Colonic mucosa (tissue), 4 donors: Measurements from ENCODE around the gene TRIM33. TPM values are rescaled to one million over a fixed set of nuclear protein-coding genes. Genes with fewer than 3 reads are reported as not detected.

Experiments used
- DNase-seq: peaks from one replicate; pipeline ENCODE4 v3.0.0-alpha.2; 2020
- H3K27ac ChIP-seq: fragments of 200-600 bp; one replicate; pipeline ENCODE4 v1.8.0; 2021
- H3K27me3 ChIP-seq: fragments of 200-600 bp; one replicate; pipeline ENCODE4 v1.8.0; 2021
- H3K36me3 ChIP-seq: fragments of 200-600 bp; one replicate; pipeline ENCODE4 v1.8.0; 2021
- H3K4me1 ChIP-seq: fragments of 200-600 bp; one replicate; pipeline ENCODE4 v1.8.0; 2021; ENCODE audit warnings: mild to moderate bottlenecking
- H3K4me3 ChIP-seq: fragments of 200-600 bp; one replicate; pipeline ENCODE4 v1.8.0; 2021
- H3K9ac ChIP-seq, 2 donors: one replicate each; pipeline ENCODE4 v1.7.0; 2013; ENCODE audit warnings: control low read depth in 2 of 2, low read depth in 2 of 2, low read length in 2 of 2
- H3K9me3 ChIP-seq: fragments of 200-600 bp; one replicate; pipeline ENCODE4 v1.8.0; 2021
- intact Hi-C: fragments of 100-400 bp; cut with DNase I; formaldehyde crosslinking; loops from one replicate; pipeline ENCODE4 v1.14.1; 2022
- total RNA-seq, 2 donors: library from RNA; stranded (reverse); fragmentation: NEBNext Ultra II Directional in 1 of 2; extraction: Animal tissue kit (Norgen Biotek cat#: 25700) in 1 of 2; gene quantifications; one replicate each; pipeline ENCODE4 v1.2.1, GENCODE V29; 2021
- TF ChIP-seq, protein P1 (sequence below): fragments of 200-600 bp; IDR thresholded peaks from one replicate; pipeline ENCODE4 v1.8.0; 2022; ENCODE audit warnings: antibody characterized with exemption, mild to moderate bottlenecking
- donor health status: healthy.
- donor health status: DM: no; HTN: no; CAD: no.
- donor health status: DM: no; HTN: no; CAD: no.

The TRIM33 gene
- total RNA-seq, 2 donors from 2014 or later = 26.7 to 29.2 TPM

DNA sequence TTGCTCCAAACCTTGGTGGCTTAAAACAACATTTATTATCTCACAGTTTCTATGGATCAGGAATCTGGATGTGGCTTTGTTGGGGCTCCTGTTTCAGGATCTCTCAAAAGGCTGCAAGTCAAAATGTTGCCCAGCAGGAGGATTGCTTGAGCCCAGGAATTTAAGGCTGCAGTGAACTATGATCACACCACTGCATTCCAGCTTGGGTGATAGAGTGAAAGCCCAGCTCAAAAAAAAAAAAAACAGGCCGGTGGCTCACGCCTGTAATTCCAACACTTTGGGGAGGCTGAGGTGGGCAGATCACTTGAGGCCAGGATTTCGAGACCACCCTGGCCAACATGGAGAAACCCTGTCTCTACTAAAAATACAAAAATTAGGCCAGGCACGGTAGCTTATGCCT, 40.4 kb upstream of the TRIM33 start:
- TF ChIP-seq, protein P1, sequence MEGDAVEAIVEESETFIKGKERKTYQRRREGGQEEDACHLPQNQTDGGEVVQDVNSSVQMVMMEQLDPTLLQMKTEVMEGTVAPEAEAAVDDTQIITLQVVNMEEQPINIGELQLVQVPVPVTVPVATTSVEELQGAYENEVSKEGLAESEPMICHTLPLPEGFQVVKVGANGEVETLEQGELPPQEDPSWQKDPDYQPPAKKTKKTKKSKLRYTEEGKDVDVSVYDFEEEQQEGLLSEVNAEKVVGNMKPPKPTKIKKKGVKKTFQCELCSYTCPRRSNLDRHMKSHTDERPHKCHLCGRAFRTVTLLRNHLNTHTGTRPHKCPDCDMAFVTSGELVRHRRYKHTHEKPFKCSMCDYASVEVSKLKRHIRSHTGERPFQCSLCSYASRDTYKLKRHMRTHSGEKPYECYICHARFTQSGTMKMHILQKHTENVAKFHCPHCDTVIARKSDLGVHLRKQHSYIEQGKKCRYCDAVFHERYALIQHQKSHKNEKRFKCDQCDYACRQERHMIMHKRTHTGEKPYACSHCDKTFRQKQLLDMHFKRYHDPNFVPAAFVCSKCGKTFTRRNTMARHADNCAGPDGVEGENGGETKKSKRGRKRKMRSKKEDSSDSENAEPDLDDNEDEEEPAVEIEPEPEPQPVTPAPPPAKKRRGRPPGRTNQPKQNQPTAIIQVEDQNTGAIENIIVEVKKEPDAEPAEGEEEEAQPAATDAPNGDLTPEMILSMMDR = no peak
- DNase-seq = no peak
- Histone ChIP-seq H3K9me3 (no peaks in the 10 kb centered on the region), H3K4me3 (no peak overlapping the region), H3K27ac (no peak overlapping the region), H3K9ac (no peak overlapping the region), H3K36me3 (no peaks in the 10 kb centered on the region), H3K27me3 (no peaks in the 10 kb centered on the region), H3K4me1 (no peaks in the 10 kb centered on the region)
- intact Hi-C loops = no loop called here

GRCh38 chr1:114550336-114550735, 39.3 kb upstream of the TRIM33 start:
- TF ChIP-seq, protein P1 = no peak
- no peak overlapping the region for H3K27ac ChIP-seq
- no peak overlapping the region for H3K9ac ChIP-seq
- no peaks in the 10 kb centered on the region for H3K4me1 ChIP-seq
- H3K4me3 ChIP-seq = no peak overlapping the region
- DNase-seq = no peak
- intact Hi-C loops = no loop called here
- no peaks in the 10 kb centered on the region for H3K9me3 ChIP-seq
- H3K27me3 ChIP-seq = no peaks in the 10 kb centered on the region
- no peaks in the 10 kb centered on the region for H3K36me3 ChIP-seq

DNA sequence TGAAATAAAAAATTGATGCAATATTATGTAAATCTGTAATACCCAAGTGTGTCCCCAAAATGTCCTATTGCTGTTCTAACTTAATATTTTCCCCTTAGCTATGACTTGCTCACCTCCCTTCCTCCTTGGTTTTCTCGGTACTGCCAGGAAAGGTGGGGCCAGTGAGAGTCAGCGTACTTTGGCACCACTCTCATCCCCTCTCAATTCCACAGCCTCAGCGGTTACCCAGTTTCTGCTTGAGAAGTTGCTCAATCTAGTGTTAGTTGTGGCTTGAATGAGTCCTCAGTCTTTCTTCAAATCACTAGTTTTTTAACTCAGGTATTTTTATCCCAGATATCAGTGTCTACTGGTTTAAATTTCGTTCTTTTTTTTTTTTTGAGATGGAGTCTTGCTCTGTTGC, 38.1 kb upstream of the TRIM33 start:
- TF ChIP-seq, protein P1 = no peak
- no peak for DNase-seq
- no peaks in the 10 kb centered on the region for H3K36me3 ChIP-seq
- no peak overlapping the region for H3K27ac ChIP-seq
- no peak overlapping the region for H3K4me3 ChIP-seq
- no peaks in the 10 kb centered on the region for H3K4me1 ChIP-seq
- H3K9ac ChIP-seq = no peak overlapping the region
- H3K9me3 ChIP-seq = no peaks in the 10 kb centered on the region
- intact Hi-C loops = no loop called here
- no peaks in the 10 kb centered on the region for H3K27me3 ChIP-seq

- Histone ChIP-seq H3K36me3 (no peaks in the 10 kb centered on the region), H3K27ac (no peak overlapping the region), H3K9ac (no peak overlapping the region), H3K27me3 (no peaks in the 10 kb centered on the region), H3K9me3 (no peaks in the 10 kb centered on the region), H3K4me1 (no peaks in the 10 kb centered on the region), H3K4me3 (no peak overlapping the region)
- intact Hi-C loops = no loop called here
- TF ChIP-seq, protein P1 = no peak
- no peak for DNase-seq
Measured at GRCh38 chr1:114547076-114547475, 36.1 kb upstream of the TRIM33 start.

DNA sequence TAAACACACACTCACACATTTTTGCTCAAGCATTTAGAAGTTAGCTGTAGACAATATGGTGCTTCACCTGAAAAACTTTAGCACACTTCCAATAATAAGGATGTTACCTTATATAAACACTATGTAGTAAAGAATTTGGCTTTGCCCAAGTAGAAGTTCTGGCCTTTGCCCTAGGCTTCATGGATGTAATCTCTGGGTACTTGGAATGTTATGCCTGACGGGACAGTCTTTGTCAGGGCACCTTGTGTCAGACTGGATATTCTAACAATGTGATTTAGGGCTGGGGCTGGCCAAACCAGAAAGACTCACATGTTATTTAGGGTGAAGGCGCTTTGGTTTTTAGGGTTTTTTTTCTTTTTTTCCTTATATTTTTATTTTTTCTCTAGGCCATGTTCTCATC, 34.8 kb upstream of the TRIM33 start:
- no peaks in the 10 kb centered on the region for H3K27me3 ChIP-seq
- no peak overlapping the region for H3K27ac ChIP-seq
- TF ChIP-seq, protein P1 = no peak
- intact Hi-C loops = no loop called here
- H3K9ac ChIP-seq = no peak overlapping the region
- no peak overlapping the region for H3K4me3 ChIP-seq
- no peak for DNase-seq
- no peaks in the 10 kb centered on the region for H3K9me3 ChIP-seq
- no peaks in the 10 kb centered on the region for H3K4me1 ChIP-seq
- no peaks in the 10 kb centered on the region for H3K36me3 ChIP-seq

DNA sequence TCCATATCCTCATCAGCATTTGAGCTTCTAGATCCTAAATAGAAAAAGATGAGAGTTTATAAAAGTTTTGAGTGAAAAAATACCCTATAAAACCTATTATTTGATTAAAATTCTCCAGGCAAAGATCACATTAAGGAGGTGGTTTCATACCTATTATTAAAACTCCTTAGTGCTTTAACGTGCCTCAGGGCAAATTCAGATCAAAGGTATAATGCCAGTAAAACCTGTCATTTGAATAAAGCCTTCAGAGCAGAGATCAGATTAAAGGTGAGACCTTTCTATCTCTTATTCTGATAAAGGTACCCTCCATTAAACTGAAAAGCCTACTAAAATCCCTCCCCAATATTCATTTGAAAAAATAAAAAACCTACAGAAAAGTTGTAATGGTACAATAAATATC, 34.3 kb upstream of the TRIM33 start:
- H3K9ac ChIP-seq = no peak overlapping the region
- no peak for DNase-seq
- TF ChIP-seq, protein P1 = no peak
- H3K9me3 ChIP-seq = no peaks in the 10 kb centered on the region
- H3K36me3 ChIP-seq = no peaks in the 10 kb centered on the region
- no peaks in the 10 kb centered on the region for H3K27me3 ChIP-seq
- intact Hi-C loops = no loop called here
- H3K4me1 ChIP-seq = no peaks in the 10 kb centered on the region
- no peak overlapping the region for H3K4me3 ChIP-seq
- no peak overlapping the region for H3K27ac ChIP-seq
